Activated naive CD4-positive, alpha-beta T cell treated with Interleukin-2 at 50 U/mL for 16 hours (primary cell): ENCODE data around the gene HAPSTR1.

Experiments used
- DNase-seq: peaks from one replicate; pipeline ENCODE4 v3.0.0-alpha.2; 2020

The HAPSTR1 gene

DNA sequence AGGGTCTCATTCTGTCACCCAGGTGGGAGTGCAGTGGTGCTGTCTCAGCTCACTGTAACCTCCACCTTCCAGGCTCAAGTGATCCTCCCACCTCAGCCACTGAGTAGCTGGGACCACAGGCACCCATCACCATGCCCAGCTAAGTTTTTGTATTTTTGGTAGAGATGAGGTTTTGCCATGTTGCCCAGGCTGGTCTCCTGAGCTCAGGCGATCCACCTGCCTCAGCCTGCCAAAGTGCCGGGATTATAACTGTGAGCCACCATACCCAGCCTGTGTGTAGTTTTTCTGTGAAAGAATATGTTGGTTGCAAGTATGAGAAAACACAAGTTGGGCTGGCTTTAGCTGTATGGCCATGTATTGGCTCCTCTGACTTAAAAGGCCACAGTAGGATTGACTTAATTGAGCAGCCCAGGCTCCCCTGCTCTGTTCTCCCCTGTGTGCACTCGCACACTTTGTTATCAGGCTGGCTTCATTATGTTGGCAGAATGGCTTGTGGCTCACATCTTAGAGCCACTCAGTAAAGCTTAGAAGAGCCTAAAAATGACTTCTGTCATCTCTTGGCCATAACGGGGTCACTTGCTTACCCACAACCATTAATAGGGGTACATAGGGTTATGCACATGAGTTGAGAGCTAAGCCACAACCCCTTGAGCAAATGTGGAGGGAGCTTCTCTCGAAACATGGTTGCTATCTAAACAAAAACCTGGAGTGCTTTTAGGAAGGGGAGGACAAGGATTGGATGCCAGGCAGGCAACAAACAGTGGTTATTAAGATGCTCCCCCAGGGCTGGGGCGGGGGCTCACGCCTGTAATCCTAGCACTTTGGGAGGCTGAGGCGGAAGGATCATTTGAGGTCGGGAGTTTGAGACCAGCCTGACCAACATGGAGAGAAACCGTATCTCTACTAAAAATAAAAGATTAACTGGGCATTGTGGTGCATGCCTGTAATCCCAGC, 6.1 kb downstream of the HAPSTR1 start:
- DNase-seq: no peak

DNA sequence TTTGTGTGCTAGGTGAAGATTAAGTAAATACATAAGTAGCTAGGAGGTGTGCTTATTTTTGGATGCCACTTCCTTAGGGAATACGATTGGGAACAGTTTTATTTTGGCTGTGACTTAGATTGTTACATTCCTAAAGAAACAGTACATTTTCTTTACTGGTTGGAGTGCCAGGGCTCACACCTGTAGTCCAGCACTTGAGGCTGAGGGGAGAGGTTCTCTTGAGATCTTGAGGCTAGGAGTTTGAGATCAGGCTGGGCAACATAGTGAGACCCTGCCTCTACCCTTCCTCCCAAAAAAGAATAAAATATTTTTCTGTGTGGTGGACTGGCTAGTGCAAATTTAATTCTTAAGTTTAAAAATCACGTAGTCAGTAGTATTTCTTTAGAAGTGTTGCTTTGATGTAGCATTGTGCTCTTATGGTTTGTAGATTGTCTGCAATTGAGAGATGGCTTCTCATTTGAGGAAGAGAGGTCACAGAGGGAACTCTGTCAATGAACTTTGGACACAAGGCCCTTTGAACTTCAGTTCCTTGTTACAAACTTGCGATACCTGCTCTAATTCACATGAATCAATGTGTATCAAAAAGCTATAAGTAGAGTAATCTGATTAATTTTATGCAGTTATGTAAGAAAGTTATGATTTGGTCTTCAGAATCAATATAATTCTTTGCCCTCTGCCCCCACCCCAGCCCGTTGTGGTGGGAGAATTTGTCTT, 7.1 kb downstream of the HAPSTR1 start:
- DNase-seq: no peak

DNA sequence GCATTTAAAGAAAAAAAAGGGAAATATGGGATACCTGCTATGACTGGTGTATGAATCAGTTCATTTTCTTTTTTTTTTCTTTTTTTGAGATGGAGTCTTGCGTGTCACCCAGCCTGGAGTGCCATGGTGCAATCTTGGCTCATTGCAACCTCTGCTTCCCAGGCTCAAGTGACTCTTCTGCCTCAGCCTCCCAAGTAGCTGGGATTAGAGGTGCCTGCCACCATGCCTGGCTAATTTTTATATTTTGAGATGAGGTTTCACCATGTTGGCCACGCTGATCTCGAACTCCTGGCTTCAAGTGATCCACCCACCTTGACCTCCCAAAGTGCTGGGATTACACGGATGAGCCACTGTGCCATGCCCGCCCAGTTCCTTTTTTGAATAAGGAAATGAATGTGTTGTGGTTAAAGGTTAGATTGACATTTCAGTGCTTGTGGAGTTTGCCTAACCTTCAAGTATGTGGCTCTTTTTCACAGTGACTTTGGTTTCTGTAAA, 7.7 kb downstream of the HAPSTR1 start:
- no peak for DNase-seq

DNA sequence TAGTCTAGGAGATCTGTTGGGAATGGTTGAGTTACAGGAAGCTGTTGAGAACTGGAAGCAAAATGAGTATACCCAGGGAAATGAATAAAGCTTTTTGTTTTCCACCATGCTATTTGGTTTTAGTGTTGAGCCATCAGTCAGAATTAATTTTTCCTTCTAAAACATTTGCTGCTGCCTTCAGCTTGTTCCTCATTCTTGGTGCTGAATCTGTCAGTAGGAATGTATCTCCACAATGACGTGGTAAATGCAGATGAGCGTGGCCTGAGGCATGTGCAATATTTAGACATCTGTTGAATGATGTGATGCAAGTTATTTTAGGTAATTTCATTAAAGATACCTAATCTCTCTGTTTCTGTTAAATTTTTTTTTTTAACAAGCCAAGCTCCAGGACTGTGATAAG, 10.9 kb downstream of the HAPSTR1 start:
- no peak for DNase-seq

- DNase-seq: no peak
These were observed 11.5 kb downstream of the HAPSTR1 start for GRCh38 chr16:9102943-9103342.

- DNase-seq: no peak
These were observed 12.1 kb downstream of the HAPSTR1 start for GRCh38 chr16:9103546-9103945.

DNA sequence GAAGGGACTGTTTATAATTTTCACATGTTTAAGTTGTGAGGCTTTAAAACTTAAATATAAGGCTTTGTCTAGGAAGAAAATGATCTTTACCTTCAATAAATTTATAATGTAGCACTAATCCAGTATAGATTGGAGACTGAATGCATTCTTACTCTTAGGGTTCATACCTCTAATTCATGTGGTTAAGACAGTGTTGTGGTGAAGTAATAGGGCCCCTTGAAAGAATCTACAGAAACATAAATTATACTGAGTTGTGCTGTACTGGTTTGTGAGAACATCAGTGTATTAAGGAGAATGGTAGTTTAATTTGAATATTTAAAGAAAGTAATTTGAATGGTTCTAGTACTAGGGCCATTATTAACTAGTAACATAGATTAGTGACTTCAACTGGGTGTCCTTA, 13.7 kb downstream of the HAPSTR1 start:
- no peak for DNase-seq

- no peak for DNase-seq
These were observed 15.9 kb downstream of the HAPSTR1 start for GRCh38 chr16:9107025-9107970.

- no peak for DNase-seq
These were observed 17.8 kb downstream of the HAPSTR1 start for GRCh38 chr16:9109255-9109654.

DNA sequence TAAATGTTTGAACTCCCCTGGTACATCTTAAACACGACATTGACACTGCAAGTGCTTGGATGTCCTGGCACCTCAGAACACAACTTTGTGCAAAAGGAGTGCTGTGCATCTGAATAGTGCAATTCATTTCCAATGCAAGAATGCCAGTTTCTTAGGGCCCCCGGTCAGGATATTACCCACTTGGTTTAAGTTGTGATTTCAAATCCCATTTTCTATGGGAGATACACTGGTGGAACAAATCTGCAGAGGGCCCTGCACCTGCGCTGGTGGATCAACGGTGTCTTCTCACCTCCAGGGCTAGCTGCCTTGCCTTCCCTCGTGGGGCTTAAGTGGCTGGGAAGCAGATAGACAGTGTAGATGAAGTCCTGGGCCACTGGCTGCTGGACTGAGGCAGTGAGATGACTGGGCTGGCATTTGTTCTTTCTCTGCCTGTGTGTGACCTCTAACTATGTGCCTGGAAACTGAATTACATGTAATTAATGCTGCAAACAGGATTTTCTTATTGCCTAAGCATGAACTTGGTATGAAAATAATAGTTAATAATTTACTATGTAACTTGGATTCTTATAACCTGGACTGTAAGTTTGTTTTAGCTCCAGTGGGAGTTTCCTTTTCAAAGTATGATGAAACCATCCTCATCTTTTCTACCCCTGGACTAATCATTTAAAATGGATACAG, 20.9 kb downstream of the HAPSTR1 start:
- DNase-seq: no peak

DNA sequence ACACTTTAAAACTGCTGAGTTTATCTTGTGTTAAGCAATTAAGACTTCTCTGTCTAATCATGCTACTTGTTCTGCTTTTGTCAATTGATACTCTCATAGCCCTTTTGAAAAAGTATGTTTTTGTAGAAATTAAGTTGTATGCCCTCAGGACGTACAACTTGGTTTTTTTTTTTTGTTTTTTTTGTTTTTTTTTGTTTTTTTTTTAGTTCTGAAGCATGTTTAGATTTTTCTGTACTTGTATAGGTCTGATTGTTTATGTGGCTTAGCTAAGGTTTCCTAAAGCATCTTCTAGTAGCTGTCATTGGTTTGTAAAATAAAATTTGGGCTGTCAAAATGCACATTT, 21.4 kb downstream of the HAPSTR1 start:
- DNase-seq: no peak

- DNase-seq: no peak
These were observed 22.3 kb downstream of the HAPSTR1 start for GRCh38 chr16:9113707-9114106.

GRCh38 chr16:9114112-9114511, 22.7 kb downstream of the HAPSTR1 start:
- no peak for DNase-seq

GRCh38 chr16:9114842-9115241, 23.4 kb downstream of the HAPSTR1 start:
- no peak for DNase-seq

- DNase-seq: no peak
These were observed 23.8 kb downstream of the HAPSTR1 start for GRCh38 chr16:9115277-9115676.

- DNase-seq: no peak
These were observed 24.7 kb downstream of the HAPSTR1 start for GRCh38 chr16:9116141-9116540.

- no peak for DNase-seq
These were observed 26.7 kb downstream of the HAPSTR1 start for GRCh38 chr16:9118170-9118569.

DNA sequence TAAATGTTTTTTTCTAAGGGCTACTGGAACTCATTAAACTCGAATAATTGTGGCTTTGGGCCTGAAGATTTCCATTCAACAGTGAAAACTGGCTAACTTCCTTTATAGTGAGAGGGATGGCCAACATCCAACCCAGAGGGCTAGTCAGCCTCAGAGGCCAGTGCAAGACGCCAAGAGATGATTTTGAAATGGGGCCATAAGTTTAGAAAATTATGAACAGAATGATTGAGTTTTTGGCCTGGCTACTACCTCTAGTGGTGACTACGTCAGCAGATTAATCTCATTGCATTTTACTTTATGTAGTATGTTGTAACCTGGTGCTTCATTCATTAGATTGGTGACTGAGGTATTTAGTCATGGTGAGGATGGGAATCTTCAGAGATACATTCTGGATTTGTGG, 28.4 kb downstream of the HAPSTR1 start:
- no peak for DNase-seq

DNA sequence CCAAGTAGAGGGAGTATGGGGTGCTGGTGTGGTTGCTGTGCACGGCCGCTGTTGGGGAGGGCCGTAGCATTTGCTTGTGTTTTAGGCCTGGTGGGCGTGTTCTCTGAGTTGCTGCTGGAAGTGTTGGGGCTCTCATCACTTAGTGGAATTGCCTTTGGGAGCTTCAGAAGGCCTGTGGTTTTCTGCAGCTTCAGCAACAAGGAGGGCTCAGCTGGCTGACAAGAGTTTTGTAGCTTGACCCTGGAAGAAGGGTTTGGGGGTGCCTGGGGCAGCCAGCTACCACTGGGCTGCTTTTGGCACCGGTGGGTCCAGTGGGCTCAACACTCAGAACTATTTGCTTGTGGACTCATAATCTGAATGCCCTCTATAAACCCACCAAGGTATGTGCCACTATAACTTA, 30.9 kb downstream of the HAPSTR1 start:
- DNase-seq: no peak

GRCh38 chr16:9122969-9123368, 31.5 kb downstream of the HAPSTR1 start:
- no peak for DNase-seq

- DNase-seq: no peak
These were observed 32.0 kb downstream of the HAPSTR1 start for GRCh38 chr16:9123401-9123800.

GRCh38 chr16:9123871-9124270, 32.4 kb downstream of the HAPSTR1 start:
- no peak for DNase-seq
